GM21576 (cell line): ENCODE data around the gene IKZF3.
"Not testable (repeated sequence)": the region's sequence is repeated elsewhere in the genome, so short reads cannot be mapped to it uniquely, and the experiment has no call there.

Experiments used
- ATAC-seq: cut with Tn5 transposase; IDR thresholded peaks from one replicate; pipeline ENCODE4 v1.9.1; 2021; ENCODE audit warnings: mild to moderate bottlenecking, moderate library complexity; ENCODE audit not compliant: unreplicated experiment

The IKZF3 gene

DNA sequence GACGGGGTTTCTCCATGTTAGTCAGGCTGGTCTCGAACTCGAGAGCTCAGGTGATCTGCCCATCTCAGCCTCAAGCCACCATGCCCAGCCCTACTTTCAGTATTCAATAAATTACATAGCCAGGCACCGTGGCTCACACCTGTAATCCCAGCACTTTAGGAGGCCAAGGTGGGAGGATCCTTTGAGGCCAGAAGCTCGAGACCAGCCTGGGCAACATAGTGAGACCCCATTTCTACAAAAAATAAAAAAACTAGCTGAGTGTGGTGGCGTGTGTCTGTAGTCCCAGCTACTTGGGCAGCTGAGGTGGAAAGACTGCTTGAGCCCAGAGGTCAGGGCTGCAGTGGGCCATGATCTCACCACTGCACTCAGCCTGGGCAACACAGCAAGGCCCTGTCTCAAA, 142.0 kb downstream of the IKZF3 start:
- ATAC-seq: no peak

DNA sequence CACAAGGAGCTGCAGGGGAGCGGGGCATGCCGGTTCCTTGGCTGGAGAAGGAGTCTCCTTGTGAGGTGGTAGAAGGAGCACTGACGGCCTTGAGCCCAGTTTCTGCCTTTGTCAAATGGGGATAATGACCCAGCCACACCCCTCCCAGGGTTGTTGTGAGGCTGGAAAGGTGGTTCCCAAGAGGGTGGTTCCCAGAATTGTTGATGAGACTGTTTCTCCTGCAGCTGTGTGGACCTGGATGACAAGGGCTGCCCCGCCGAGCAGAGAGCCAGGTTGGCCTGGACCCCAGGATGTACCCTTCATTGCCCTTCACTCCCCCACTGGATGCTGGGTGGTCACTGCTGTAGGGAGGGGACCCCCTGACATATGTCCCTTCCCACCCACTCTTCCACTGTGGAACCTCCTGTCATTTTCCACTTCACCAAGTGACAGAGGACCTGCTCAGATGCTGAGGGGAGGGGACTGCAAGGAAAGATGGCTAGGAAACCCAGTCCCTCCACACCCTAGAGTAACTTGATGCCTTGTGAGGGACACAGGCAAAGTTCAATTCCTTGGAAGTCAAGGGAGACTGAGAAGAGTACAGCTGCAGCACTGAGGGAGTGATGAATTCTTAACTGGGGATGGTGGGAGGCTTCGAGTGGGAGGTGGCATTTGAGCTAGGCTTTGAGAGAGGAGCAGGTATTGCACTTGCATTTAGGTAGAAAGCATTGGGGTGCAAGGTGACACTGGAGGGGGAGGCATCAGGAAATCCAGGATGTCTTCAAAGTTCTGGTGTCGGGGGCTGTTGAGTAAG, 144.4 kb downstream of the IKZF3 start:
- ATAC-seq: no peak

DNA sequence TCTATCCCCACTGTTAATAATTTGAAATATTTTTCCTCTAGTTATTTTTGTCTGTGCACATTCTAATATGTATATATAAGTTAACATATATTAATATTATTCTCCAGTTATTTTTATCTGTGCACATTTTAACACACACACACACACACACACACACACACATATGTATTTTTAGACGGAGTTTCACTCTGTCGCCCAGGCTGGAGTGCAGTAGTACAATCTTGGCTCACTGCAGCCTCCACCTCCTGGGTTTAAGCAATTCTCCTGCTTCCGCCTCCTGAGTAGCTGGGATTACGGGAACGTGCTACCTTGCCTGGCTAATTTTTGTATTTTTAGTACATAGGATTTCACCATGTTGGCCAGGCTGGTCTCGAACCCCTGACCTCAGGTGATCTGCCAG, 146.5 kb downstream of the IKZF3 start:
- no peak for ATAC-seq

DNA sequence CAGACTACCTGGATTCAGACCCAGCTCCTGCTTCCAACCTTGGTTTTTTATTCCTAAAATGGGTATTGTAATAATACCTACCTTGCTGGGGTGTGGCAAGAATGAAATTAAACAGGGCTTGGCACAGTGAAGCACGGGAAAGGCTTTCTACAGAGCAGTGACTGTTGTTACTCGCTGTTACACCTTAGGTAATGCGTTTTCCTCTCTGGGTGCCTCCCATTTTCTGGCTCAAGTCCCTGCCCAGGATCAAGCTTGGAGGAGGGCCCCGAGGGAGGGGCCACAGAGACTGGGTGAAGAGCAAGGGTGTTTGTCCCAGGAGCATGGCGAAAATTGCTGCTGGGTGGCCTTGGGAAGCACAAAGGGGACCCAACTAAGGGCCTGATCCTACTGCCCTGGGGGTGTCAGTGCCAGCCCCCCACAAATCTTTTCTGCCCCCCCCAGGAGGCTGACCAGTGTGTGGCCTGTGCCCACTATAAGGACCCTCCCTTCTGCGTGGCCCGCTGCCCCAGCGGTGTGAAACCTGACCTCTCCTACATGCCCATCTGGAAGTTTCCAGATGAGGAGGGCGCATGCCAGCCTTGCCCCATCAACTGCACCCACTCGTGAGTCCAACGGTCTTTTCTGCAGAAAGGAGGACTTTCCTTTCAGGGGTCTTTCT, 147.1 kb downstream of the IKZF3 start:
- no peak for ATAC-seq

DNA sequence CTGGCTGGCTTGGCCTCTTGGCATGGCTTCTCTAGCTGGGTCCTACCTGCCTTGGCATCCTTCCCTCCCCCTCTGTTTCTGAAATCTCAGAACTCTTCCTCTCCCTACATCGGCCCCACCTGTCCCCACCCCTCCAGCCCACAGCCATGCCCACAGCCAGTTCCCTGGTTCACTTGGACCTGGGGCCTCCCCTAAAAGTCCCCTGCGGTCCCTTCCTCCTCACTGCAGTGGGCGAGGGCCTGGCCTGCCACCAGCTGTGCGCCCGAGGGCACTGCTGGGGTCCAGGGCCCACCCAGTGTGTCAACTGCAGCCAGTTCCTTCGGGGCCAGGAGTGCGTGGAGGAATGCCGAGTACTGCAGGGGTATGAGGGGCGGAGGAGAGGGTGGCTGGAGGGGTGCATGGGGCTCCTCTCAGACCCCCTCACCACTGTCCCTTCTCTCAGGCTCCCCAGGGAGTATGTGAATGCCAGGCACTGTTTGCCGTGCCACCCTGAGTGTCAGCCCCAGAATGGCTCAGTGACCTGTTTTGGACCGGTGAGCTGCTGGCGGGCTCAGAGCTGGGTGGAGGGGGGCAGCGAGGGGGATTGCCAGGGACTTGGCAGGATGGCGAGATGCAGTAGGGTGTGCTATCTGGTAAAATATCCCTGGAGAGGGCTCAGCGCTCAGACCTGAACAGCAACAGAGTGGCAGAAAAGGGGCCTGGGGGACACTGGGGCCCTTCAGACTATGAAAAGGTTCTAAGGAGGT, 147.9 kb downstream of the IKZF3 start:
- ATAC-seq: no peak

DNA sequence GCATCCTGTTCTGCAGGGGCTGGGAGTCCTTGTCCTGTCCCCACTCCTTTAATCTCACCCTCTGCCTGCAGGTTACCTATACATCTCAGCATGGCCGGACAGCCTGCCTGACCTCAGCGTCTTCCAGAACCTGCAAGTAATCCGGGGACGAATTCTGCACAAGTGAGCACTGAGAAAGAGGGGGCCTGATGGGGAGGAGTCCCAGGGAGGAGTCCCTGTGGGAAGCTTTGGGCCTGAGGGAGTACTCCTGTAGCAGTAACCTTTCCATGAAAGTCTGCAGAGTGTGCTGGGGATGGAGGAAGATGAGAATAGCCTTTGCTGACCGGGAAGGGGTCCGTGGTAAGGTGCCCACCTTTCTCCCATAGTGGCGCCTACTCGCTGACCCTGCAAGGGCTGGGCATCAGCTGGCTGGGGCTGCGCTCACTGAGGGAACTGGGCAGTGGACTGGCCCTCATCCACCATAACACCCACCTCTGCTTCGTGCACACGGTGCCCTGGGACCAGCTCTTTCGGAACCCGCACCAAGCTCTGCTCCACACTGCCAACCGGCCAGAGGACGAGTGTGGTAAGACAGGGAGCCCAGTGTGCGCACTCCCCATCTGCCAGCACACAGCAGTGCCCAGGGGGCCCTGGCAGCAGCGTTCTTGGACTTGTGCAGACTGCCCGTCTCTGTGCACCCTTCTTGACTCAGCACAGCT, 148.6 kb downstream of the IKZF3 start:
- ATAC-seq: no peak

DNA sequence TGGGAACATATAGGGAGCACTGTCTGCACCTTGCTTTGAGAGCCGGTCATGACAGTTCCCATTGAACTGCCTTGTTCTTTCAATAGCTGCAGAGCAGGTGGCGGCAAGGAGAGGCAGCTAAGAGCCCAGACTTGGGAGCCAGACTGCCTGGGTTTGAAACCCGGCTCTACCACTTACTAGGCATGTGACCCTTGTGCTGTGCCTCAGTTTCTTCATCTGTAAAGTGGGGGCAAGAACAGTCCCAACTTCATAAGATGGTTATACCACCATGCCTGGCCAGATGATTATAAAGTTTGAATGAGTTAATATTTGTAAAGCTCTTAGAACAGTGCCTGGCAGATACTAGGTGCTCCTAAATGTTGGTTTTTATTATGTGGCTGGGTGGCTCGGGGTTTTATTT, 149.9 kb downstream of the IKZF3 start:
- ATAC-seq: no peak

DNA sequence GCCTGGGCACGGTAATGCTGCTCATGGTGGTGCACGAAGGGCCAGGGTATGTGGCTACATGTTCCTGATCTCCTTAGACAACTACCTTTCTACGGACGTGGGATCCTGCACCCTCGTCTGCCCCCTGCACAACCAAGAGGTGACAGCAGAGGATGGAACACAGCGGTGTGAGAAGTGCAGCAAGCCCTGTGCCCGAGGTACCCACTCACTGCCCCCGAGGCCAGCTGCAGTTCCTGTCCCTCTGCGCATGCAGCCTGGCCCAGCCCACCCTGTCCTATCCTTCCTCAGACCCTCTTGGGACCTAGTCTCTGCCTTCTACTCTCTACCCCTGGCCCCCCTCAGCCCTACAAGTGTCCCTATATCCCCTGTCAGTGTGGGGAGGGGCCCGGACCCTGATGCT, 152.3 kb downstream of the IKZF3 start:
- ATAC-seq: no peak

DNA sequence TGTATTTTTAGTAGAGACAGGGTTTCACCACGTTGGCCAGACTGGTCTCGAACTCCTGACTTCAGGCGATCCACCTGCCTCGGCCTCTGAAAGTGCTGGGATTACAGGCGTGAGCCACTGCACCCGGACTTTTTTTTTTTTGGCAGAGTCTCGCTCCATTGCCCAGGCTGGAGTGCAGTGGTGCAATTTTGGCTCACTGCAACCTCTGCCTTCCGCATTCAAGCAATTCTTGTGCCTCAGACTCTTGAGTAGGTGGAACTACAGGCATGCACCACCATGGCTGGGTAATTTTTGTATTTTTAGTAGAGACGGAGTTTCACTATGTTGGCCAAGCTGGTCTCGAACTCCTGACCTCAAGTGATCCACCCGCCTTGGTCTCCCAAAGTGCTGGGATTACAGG, 153.0 kb downstream of the IKZF3 start:
- not testable (repeated sequence) for ATAC-seq

DNA sequence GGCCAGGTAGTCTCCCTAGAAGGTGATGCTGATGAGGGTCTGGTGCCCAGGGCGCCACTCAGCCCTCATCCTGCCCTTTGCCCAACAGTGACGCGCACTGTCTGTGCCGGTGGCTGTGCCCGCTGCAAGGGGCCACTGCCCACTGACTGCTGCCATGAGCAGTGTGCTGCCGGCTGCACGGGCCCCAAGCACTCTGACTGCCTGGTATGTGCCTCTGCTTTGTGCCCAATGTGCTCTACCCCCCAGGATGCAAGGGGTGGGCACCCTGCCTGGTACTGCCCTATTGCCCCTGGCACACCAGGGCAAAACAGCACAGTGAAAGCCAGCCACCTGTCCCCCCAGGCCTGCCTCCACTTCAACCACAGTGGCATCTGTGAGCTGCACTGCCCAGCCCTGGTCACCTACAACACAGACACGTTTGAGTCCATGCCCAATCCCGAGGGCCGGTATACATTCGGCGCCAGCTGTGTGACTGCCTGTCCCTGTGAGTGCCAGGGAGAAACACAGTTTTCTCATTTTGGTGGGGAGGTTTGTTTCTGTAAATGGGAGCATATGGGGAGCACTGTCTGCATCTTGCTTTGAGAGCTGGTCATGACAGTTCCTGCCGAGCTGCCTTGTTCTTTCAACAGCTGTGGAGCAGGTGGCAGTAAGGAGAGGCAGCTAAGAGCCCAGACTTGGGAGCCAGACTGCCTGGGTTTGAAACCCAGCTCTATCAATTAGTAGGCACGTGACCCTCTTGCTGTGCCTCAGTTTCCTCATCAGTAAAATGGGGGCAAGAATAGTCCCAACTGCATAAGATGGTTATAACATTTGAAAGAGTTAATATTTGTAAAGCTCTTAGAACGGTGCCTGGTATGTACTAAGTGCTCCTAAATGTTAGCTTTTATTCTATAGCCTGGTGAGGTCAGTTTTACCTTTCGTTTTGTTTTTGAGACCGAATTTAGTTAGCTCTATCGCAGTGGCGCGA, 153.8 kb downstream of the IKZF3 start:
- no peak for ATAC-seq

DNA sequence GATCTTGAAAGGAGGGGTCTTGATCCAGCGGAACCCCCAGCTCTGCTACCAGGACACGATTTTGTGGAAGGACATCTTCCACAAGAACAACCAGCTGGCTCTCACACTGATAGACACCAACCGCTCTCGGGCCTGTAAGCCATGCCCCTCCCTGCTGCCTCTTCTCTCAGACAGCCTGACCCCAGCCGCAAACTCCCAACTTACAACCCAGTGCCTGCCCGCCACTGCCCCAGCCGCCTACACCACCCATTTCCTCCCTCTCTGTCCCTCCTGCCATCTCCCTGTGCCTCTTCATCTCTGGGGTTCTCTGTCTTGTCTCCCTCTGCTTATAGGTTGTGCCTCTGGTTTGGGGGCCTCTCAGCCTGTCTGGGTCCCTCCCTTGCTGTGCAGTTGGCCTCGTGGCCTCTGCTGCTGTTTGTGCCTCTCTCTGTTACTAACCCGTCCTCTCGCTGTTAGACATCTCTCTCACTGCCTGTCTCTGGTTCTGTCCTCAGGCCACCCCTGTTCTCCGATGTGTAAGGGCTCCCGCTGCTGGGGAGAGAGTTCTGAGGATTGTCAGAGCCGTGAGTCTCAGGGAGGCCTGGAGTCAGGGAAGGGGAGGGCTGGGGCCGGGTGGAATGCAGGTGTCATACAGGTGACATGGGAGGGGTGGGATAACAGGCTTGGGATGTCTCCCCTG, 154.7 kb downstream of the IKZF3 start:
- no peak for ATAC-seq
